Mesenchymal stem cell (in vitro differentiated cells and primary cell): ENCODE data around the gene PJA2.

Source experiments
- DNase-seq: peaks from one replicate; pipeline ENCODE4 v3.0.0-alpha.2; 2013
- H2AFZ ChIP-seq: one replicate; pipeline ENCODE4 v1.6.1; 2013; ENCODE audit warnings: low read depth, mild to moderate bottlenecking, control low read depth, inconsistent platforms, low read length, moderate library complexity
- H2AK5ac ChIP-seq: 2 replicates; pipeline ENCODE4 v1.6.1; 2013; ENCODE audit warnings: low read length, moderate library complexity, mild to moderate bottlenecking, inconsistent platforms; ENCODE audit not compliant: severe bottlenecking
- H2BK120ac ChIP-seq: one replicate; pipeline ENCODE4 v1.6.1; 2013; ENCODE audit warnings: low read depth, mild to moderate bottlenecking, inconsistent platforms, low read length, moderate library complexity
- H2BK12ac ChIP-seq, 2 experiments: one replicate each; pipeline ENCODE4 v1.6.1; 2013; ENCODE audit warnings: inconsistent platforms in 2 of 2, low read length in 2 of 2, mild to moderate bottlenecking in 2 of 2, moderate library complexity in 2 of 2, control low read depth in 1 of 2
- H2BK15ac ChIP-seq: one replicate; pipeline ENCODE4 v1.6.1; 2013; ENCODE audit warnings: mild to moderate bottlenecking, low read depth, inconsistent platforms; ENCODE audit not compliant: poor library complexity, severe bottlenecking
- H2BK5ac ChIP-seq: 2 replicates; pipeline ENCODE4 v1.6.1; 2013; ENCODE audit warnings: low read depth, mild to moderate bottlenecking, low read length, control low read depth, inconsistent platforms; ENCODE audit not compliant: poor library complexity, severe bottlenecking
- H3K14ac ChIP-seq, 2 experiments: one replicate each; pipeline ENCODE4 v1.6.1; 2013; ENCODE audit warnings: inconsistent platforms in 2 of 2, low read length in 2 of 2, control low read depth in 1 of 2, mild to moderate bottlenecking in 1 of 2, moderate library complexity in 1 of 2
- H3K18ac ChIP-seq, 2 experiments: one replicate each; pipeline ENCODE4 v1.6.1; 2013; ENCODE audit warnings: inconsistent platforms in 2 of 2, low read length in 2 of 2, control low read depth in 1 of 2, low read depth in 1 of 2, mild to moderate bottlenecking in 1 of 2
- H3K23ac ChIP-seq, 2 experiments: one replicate each; pipeline ENCODE4 v1.6.1; 2013; ENCODE audit warnings: inconsistent platforms in 2 of 2, low read length in 2 of 2, mild to moderate bottlenecking in 2 of 2, moderate library complexity in 2 of 2, control low read depth in 1 of 2
- H3K27ac ChIP-seq: 2 replicates; pipeline ENCODE4 v1.5.1; 2013; ENCODE audit warnings: mild to moderate bottlenecking, moderate library complexity, low read length, control low read depth, inconsistent platforms; ENCODE audit not compliant: poor library complexity, severe bottlenecking
- H3K27me3 ChIP-seq, 2 experiments: 2 replicates each; pipeline versions ENCODE4 v1.6.1 to v1.7.0; 2013; ENCODE audit warnings: low read length in 2 of 2, mild to moderate bottlenecking in 2 of 2, moderate library complexity in 2 of 2, control low read depth in 1 of 2, inconsistent platforms in 1 of 2; ENCODE audit not compliant: control insufficient read depth in 1 of 2, insufficient read depth in 1 of 2
- H3K36me3 ChIP-seq, 2 experiments: 2 replicates each; pipeline versions ENCODE4 v1.6.1 to v1.7.0; 2013; ENCODE audit warnings: low read length in 2 of 2, control low read depth in 1 of 2, inconsistent platforms in 1 of 2, low read depth in 1 of 2, mild to moderate bottlenecking in 1 of 2; ENCODE audit not compliant: insufficient read depth in 2 of 2, control insufficient read depth in 1 of 2
- H3K4ac ChIP-seq, 2 experiments: one replicate each; pipeline ENCODE4 v1.6.1; 2013; ENCODE audit warnings: inconsistent platforms in 2 of 2, low read length in 2 of 2, mild to moderate bottlenecking in 2 of 2, moderate library complexity in 2 of 2, control low read depth in 1 of 2, low read depth in 1 of 2
- H3K4me1 ChIP-seq: 2 replicates; pipeline ENCODE4 v1.6.1; 2013; ENCODE audit warnings: low read depth, low read length, control low read depth; ENCODE audit not compliant: control insufficient read depth, insufficient read depth
- H3K4me2 ChIP-seq: 2 replicates; pipeline ENCODE4 v1.6.1; 2013; ENCODE audit warnings: low read length, mild to moderate bottlenecking, inconsistent platforms; ENCODE audit not compliant: poor library complexity, severe bottlenecking
- H3K4me3 ChIP-seq, 2 experiments: 2 replicates each; pipeline versions ENCODE4 v1.5.1 to v1.7.0; 2013; ENCODE audit warnings: low read length in 2 of 2, mild to moderate bottlenecking in 2 of 2, control low read depth in 1 of 2, low read depth in 1 of 2; ENCODE audit not compliant: insufficient read depth in 1 of 2
- H3K79me1 ChIP-seq: replicated peaks from 2 replicates; pipeline ENCODE4 v1.6.1; 2013; ENCODE audit warnings: mild to moderate bottlenecking, control low read depth, low read length, inconsistent platforms; ENCODE audit not compliant: poor library complexity, severe bottlenecking
- H3K9ac ChIP-seq: 2 replicates; pipeline ENCODE4 v1.7.0; 2013; ENCODE audit warnings: mild to moderate bottlenecking, low read length, moderate library complexity
- H3K9me3 ChIP-seq: 2 replicates; pipeline ENCODE4 v1.7.0; 2013; ENCODE audit warnings: mild to moderate bottlenecking, low read length; ENCODE audit not compliant: control insufficient read depth
- H4K8ac ChIP-seq: one replicate; pipeline ENCODE4 v1.6.1; 2013; ENCODE audit warnings: inconsistent platforms, mild to moderate bottlenecking, low read length, moderate library complexity
- H4K91ac ChIP-seq: one replicate; pipeline ENCODE4 v1.6.1; 2013; ENCODE audit warnings: mild to moderate bottlenecking, low read length, inconsistent platforms
- WGBS: methylation state at CpG from one replicate; pipeline ENCODE4 v1.1.7; 2013; ENCODE audit warnings: mixed read lengths; 5-methylcytosine and 5-hydroxymethylcytosine counted together

PJA2 gene

GRCh38 chr5:109452661-109453060 lies 42.9 kb upstream of the PJA2 start:
- no peaks in the 10 kb centered on the region for H3K36me3 ChIP-seq
- H2BK12ac ChIP-seq = no peak overlapping the region
- no peak overlapping the region for H2BK5ac ChIP-seq
- no peak overlapping the region for H4K91ac ChIP-seq
- no peak for DNase-seq
- H3K9ac ChIP-seq = peak overlapping the region; percentile 55
- H3K4me1 ChIP-seq = no peaks in the 10 kb centered on the region
- H3K79me1 ChIP-seq = no peaks in the 10 kb centered on the region
- H3K27ac ChIP-seq = no peak overlapping the region
- H2BK15ac ChIP-seq = no peak overlapping the region
- 100% methylated on average over 1 of the region's 1 CpG for WGBS
- no peak overlapping the region for H3K4me2 ChIP-seq
- H3K18ac ChIP-seq = no peak overlapping the region
- H3K9me3 ChIP-seq = no peaks in the 10 kb centered on the region
- no peak overlapping the region for H2AK5ac ChIP-seq
- H2BK120ac ChIP-seq = no peak overlapping the region
- H4K8ac ChIP-seq = no peak overlapping the region
- no peak overlapping the region for H2AFZ ChIP-seq
- H3K27me3 ChIP-seq = no peaks in the 10 kb centered on the region
- no peak overlapping the region for H3K4ac ChIP-seq
- no peak overlapping the region for H3K4me3 ChIP-seq
- H3K14ac ChIP-seq = no peak overlapping the region
- no peak overlapping the region for H3K23ac ChIP-seq

GRCh38 chr5:109451146-109451545 lies 41.4 kb upstream of the PJA2 start:
- Histone ChIP-seq H2BK12ac (no peak overlapping the region), H2BK5ac (no peak overlapping the region)

GRCh38 chr5:109450129-109450877 lies 40.5 kb upstream of the PJA2 start:
- Histone ChIP-seq H2BK120ac (no peak overlapping the region), H4K8ac (no peak overlapping the region), H2AK5ac (no peak overlapping the region), H3K9me3 (no peaks in the 10 kb centered on the region), H3K18ac (no peak overlapping the region), H3K27ac (no peak overlapping the region), H3K79me1 (no peaks in the 10 kb centered on the region), H3K23ac (no peak overlapping the region), H2BK15ac (no peak overlapping the region), H4K91ac (no peak overlapping the region), H3K14ac (no peak overlapping the region), H2AFZ (no peak overlapping the region), H3K4ac (no peak overlapping the region), H2BK5ac (no peak overlapping the region), H3K4me3 (no peak overlapping the region), H3K9ac (no peak overlapping the region), H2BK12ac (no peak overlapping the region), H3K4me2 (no peak overlapping the region), H3K27me3 (no peaks in the 10 kb centered on the region), H3K36me3 (no peaks in the 10 kb centered on the region), H3K4me1 (no peaks in the 10 kb centered on the region)
- WGBS = 70% methylated on average over 10 of the region's 12 CpGs
- DNase-seq = no peak

More at GRCh38 chr5:109451146-109451545, 41.4 kb upstream of the PJA2 start:
- no peak overlapping the region for H3K4ac ChIP-seq
- H3K14ac ChIP-seq = no peak overlapping the region
- no peak overlapping the region for H4K8ac ChIP-seq
- no peaks in the 10 kb centered on the region for H3K4me1 ChIP-seq
- H3K4me3 ChIP-seq = no peak overlapping the region
- H2BK120ac ChIP-seq = no peak overlapping the region
- H3K9ac ChIP-seq = no peak overlapping the region
- H3K36me3 ChIP-seq = no peaks in the 10 kb centered on the region
- no peaks in the 10 kb centered on the region for H3K9me3 ChIP-seq
- no peak overlapping the region for H4K91ac ChIP-seq
- no peak overlapping the region for H2AK5ac ChIP-seq
- H3K27me3 ChIP-seq = no peaks in the 10 kb centered on the region
- H2BK15ac ChIP-seq = no peak overlapping the region
- WGBS = 96% methylated on average over 1 of the region's 1 CpG
- no peak overlapping the region for H3K4me2 ChIP-seq
- H3K23ac ChIP-seq = no peak overlapping the region
- no peak overlapping the region for H3K27ac ChIP-seq
- no peak overlapping the region for H3K18ac ChIP-seq
- DNase-seq = no peak
- no peaks in the 10 kb centered on the region for H3K79me1 ChIP-seq
- H2AFZ ChIP-seq = no peak overlapping the region

- Histone ChIP-seq H2BK12ac (no peak overlapping the region), H3K4me2 (no peak overlapping the region), H3K9ac (no peak overlapping the region), H3K36me3 (no peaks in the 10 kb centered on the region), H3K9me3 (no peaks in the 10 kb centered on the region), H4K91ac (no peak overlapping the region), H2BK15ac (no peak overlapping the region), H3K18ac (no peak overlapping the region), H2BK5ac (no peak overlapping the region), H4K8ac (no peak overlapping the region), H3K79me1 (no peaks in the 10 kb centered on the region), H2AK5ac (no peak overlapping the region), H3K4me3 (no peak overlapping the region), H3K4me1 (no peaks in the 10 kb centered on the region), H3K27ac (no peak overlapping the region), H3K27me3 (no peaks in the 10 kb centered on the region), H3K14ac (no peak overlapping the region), H2BK120ac (no peak overlapping the region), H3K4ac (no peak overlapping the region), H2AFZ (no peak overlapping the region), H3K23ac (no peak overlapping the region)
- 60% methylated on average over 2 of the region's 4 CpGs for WGBS
- no peak for DNase-seq
These were observed 39.1 kb upstream of the PJA2 start for GRCh38 chr5:109448838-109449237.
